GM12891 (cell line): ENCODE data around the gene NR5A1.

Source experiments
- POLR2A ChIP-seq: IDR thresholded peaks from 2 replicates; pipeline ENCODE4 v1.6.1; 2011; ENCODE audit warnings: low read depth, low read length, control low read depth
- POLR2AphosphoS5 ChIP-seq: IDR thresholded peaks from 2 replicates; pipeline ENCODE4 v1.6.1; 2011; ENCODE audit warnings: low read depth, low read length, control low read depth
- POU2F2 ChIP-seq: IDR thresholded peaks from 2 replicates; pipeline ENCODE4 v1.6.1; 2011; ENCODE audit warnings: low read depth, mild to moderate bottlenecking, control low read depth, low read length, moderate library complexity
- TAF1 ChIP-seq: IDR thresholded peaks from 2 replicates; pipeline ENCODE4 v1.6.1; 2011; ENCODE audit warnings: low read depth, low read length, control low read depth

- TF ChIP-seq POLR2AphosphoS5 (no peak), POLR2A (no peak), POU2F2 (no peak), TAF1 (no peak)
These were observed 4.2 kb upstream of the NR5A1 start for GRCh38 chr9:124511426-124511840.
